ENCODE results near the gene NRG3. TPM values are rescaled to one million over a fixed set of nuclear protein-coding genes. Genes with fewer than 3 reads are reported as not detected.

NRG3 gene
- total RNA-seq, 2 experiments from 2014 or later: not detected

DNA sequence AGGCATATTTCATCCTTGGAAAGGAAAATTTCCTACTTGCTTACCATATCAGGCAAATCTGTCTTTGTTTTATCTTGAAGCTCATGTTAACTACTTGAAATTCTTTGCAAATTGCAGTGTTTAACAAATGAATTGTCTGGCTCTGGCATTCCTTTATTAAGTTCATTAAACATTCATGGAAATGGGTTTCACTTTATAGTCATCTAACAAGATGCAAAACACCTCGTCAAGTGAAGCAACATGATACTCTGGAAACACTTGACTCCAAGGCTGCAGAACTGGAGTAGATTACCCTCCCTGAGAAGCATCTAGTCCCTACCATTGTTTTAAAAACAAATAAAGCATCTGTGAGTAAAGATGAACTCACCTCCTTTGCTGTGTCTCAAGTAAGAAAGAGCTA lies 1086.9 kb downstream of the NRG3 start:
- POLR2A ChIA-PET: no interaction called here
- Histone ChIP-seq H3K9me3 (ENCODE audit: control insufficient read depth in 1 of 2, insufficient read depth in 1 of 2, low read length in 2 of 2) (peaks cover 0 to 5% of the 10 kb centered on the region in 2 experiments), H3K36me3 (ENCODE audit: insufficient read depth, low read length) (no peaks in the 10 kb centered on the region), H3K27ac (ENCODE audit: low read depth in 1 of 2, low read length in 2 of 2) (no peak overlapping the region), H3K4me3 (ENCODE audit: low read length) (no peak overlapping the region), H3K27me3 (ENCODE audit: control insufficient read depth in 1 of 2, insufficient read depth in 2 of 2, low read length in 2 of 2) (no peaks in the 10 kb centered on the region), H3K4me1 (ENCODE audit: insufficient read depth, low read length) (no peaks in the 10 kb centered on the region)
- DNase-seq (no peak), ATAC-seq (ENCODE audit: poor library complexity) (no peak)
- CTCF ChIA-PET: no interaction called here
- Mint-ChIP-seq H3K4me3 (no peak overlapping the region), H3K27me3 (no peaks in the 10 kb centered on the region), H3K4me1 (ENCODE audit: low read depth) (no peaks in the 10 kb centered on the region), H3K9me3 (no peaks in the 10 kb centered on the region), H3K36me3 (ENCODE audit: low read depth) (no peaks in the 10 kb centered on the region), H3K27ac (no peak overlapping the region)
- TF ChIP-seq, protein P1, sequence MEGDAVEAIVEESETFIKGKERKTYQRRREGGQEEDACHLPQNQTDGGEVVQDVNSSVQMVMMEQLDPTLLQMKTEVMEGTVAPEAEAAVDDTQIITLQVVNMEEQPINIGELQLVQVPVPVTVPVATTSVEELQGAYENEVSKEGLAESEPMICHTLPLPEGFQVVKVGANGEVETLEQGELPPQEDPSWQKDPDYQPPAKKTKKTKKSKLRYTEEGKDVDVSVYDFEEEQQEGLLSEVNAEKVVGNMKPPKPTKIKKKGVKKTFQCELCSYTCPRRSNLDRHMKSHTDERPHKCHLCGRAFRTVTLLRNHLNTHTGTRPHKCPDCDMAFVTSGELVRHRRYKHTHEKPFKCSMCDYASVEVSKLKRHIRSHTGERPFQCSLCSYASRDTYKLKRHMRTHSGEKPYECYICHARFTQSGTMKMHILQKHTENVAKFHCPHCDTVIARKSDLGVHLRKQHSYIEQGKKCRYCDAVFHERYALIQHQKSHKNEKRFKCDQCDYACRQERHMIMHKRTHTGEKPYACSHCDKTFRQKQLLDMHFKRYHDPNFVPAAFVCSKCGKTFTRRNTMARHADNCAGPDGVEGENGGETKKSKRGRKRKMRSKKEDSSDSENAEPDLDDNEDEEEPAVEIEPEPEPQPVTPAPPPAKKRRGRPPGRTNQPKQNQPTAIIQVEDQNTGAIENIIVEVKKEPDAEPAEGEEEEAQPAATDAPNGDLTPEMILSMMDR (IDR thresholded peaks at IDR 0.05): no peak
- intact Hi-C loops (cut with DNase I, micrococcal nuclease): no loop called here

DNA sequence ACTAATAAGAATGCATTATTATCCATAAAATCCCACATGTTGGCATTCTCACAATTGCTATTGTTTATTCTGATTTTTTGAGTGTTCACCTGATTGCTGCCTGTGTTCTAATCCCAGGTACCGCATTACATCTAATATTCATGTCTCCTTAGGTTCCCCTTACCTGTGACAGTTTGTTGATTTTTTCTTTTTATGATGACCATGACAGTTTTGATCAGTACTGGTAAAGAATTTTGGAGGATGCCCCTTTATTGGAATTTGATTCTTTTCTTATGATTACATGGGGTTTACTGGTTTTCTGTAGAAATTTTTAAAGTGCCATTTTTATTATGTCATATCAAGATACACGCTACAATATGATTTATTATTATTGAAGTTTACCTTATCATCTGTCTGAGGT lies 1091.1 kb downstream of the NRG3 start:
- Histone ChIP-seq H3K27ac (ENCODE audit: low read depth in 1 of 2, low read length in 2 of 2) (no peak overlapping the region), H3K4me3 (ENCODE audit: low read length) (no peak overlapping the region), H3K36me3 (ENCODE audit: insufficient read depth, low read length) (no peaks in the 10 kb centered on the region), H3K4me1 (ENCODE audit: insufficient read depth, low read length) (no peaks in the 10 kb centered on the region), H3K9me3 (ENCODE audit: control insufficient read depth in 1 of 2, insufficient read depth in 1 of 2, low read length in 2 of 2) (peaks cover 0 to 5% of the 10 kb centered on the region in 2 experiments), H3K27me3 (ENCODE audit: control insufficient read depth in 1 of 2, insufficient read depth in 2 of 2, low read length in 2 of 2) (no peaks in the 10 kb centered on the region)
- Mint-ChIP-seq H3K27me3 (no peaks in the 10 kb centered on the region), H3K36me3 (ENCODE audit: low read depth) (no peaks in the 10 kb centered on the region), H3K4me3 (no peak overlapping the region), H3K27ac (no peak overlapping the region), H3K4me1 (ENCODE audit: low read depth) (no peaks in the 10 kb centered on the region), H3K9me3 (no peaks in the 10 kb centered on the region)
- no peak for DNase-seq
- TF ChIP-seq, protein P1 (IDR thresholded peaks at IDR 0.05): no peak
- intact Hi-C loops (cut with DNase I, micrococcal nuclease): no loop called here
- CTCF ChIA-PET: no interaction called here
- POLR2A ChIA-PET: no interaction called here
- ATAC-seq (ENCODE audit: poor library complexity): no peak

- ChIA-PET CTCF (no interaction called here), POLR2A (no interaction called here)
- ATAC-seq (ENCODE audit: poor library complexity) (no peak), DNase-seq (no peak)
- Histone ChIP-seq H3K27me3 (ENCODE audit: control insufficient read depth in 1 of 2, insufficient read depth in 2 of 2, low read length in 2 of 2) (no peaks in the 10 kb centered on the region), H3K4me3 (ENCODE audit: low read length) (no peak overlapping the region), H3K36me3 (ENCODE audit: insufficient read depth, low read length) (no peaks in the 10 kb centered on the region), H3K4me1 (ENCODE audit: insufficient read depth, low read length) (no peaks in the 10 kb centered on the region), H3K27ac (ENCODE audit: low read depth in 1 of 2, low read length in 2 of 2) (no peak overlapping the region), H3K9me3 (ENCODE audit: control insufficient read depth in 1 of 2, insufficient read depth in 1 of 2, low read length in 2 of 2) (peaks cover 0 to under 1% of the 10 kb centered on the region in 2 experiments)
- no peaks in the 10 kb centered on the region for H3K9me3 Mint-ChIP-seq
- H3K4me1 Mint-ChIP-seq (ENCODE audit: low read depth): no peaks in the 10 kb centered on the region
- H3K27me3 Mint-ChIP-seq: no peaks in the 10 kb centered on the region
- no peak overlapping the region for H3K4me3 Mint-ChIP-seq
- H3K27ac Mint-ChIP-seq: no peak overlapping the region
- intact Hi-C loops (cut with DNase I, micrococcal nuclease): no loop called here
- TF ChIP-seq, protein P1 (IDR thresholded peaks at IDR 0.05): no peak
- H3K36me3 Mint-ChIP-seq (ENCODE audit: low read depth): no peaks in the 10 kb centered on the region
Measured at GRCh38 chr10:82968533-82968932, 1093.5 kb downstream of the NRG3 start.
